HG03520 (cell line): Measurements from ENCODE around the gene STX18.
"Not testable (repeated sequence)": the region's sequence is repeated elsewhere in the genome, so short reads cannot be mapped to it uniquely, and the experiment has no call there.

Source experiments
- ATAC-seq: cut with Tn5 transposase; IDR thresholded peaks from one replicate; pipeline ENCODE4 v1.9.1; 2021; ENCODE audit warnings: mild to moderate bottlenecking, moderate library complexity; ENCODE audit not compliant: unreplicated experiment

The STX18 gene

DNA sequence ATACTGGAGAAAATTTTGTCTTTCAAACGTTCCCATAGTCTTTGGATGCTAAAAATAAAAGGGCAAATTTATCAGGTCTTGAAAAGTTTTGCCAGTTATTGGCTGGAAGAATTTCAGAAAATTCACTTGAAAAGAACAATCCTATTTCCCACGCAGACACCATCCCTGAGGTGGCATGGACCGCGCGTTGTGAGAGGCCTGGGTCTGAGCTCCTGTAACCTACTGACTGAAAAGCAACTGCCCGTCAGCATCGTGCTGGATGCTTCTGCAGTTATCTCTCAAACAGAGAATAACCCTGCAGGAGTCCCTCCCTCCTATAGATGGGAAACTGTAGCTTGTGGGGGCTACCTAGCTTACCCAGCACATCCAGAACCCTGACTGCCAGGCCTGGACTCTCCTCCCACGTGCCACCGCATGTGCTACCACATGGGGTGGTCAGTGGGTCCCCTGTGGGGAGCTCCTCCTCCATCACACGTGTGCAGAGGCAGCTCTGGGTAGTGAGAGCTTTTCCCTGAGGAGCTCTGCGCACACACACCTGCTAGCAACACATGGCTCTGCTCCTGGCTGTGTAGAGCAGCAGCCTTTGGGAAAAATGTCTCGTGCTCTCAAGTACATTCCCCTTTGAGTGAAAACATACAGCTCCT, 118.9 kb downstream of the STX18 start:
- no peak for ATAC-seq

DNA sequence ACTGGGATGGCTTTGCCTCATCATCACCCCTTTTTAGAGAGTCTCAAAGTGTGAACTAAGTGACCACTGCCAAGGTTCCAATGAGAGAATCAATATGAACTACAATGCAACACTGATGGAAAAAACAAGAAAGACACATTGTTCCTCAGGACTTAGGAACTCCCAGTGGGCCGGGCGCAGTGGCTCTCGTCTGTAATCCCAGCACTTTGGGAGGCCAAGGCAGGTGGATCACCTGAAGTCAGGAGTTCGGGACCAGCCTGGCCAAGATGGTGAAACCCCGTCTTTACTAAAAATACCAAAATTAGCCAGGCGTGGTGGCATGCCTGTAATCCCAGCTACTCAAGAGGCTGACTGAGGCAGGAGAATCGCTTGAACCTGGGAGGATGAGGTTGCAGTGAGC, 119.7 kb downstream of the STX18 start:
- not testable (repeated sequence) for ATAC-seq

GRCh38 chr4:4421356-4421755, 120.5 kb downstream of the STX18 start:
- no peak for ATAC-seq

GRCh38 chr4:4420421-4420820, 121.4 kb downstream of the STX18 start:
- ATAC-seq, result no peak

- ATAC-seq, result no peak
Observed at GRCh38 chr4:4419896-4420295, 122.0 kb downstream of the STX18 start.

- ATAC-seq, result no peak
Observed at GRCh38 chr4:4418676-4419390, 123.0 kb downstream of the STX18 start.

- no peak for ATAC-seq
Observed at GRCh38 chr4:4417886-4418285, 124.0 kb downstream of the STX18 start.

DNA sequence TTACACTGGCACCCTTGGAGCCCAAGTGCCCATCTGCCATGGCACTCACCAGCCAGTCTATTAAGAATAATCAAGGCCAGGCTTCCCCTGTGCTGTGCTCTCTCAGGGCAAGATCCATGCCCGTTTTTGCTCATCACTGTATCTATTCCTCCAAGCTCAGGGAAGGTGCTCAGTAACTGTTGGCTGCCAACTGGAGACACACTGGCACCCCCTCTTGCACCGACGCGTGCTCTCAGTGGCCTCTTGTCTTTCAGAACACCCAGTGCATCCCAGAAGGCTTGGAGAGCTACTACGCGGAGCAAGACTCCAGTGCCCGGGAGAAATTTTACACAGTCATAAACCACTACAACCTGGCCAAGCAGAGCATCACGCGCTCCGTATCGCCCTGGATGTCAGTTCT, 124.9 kb downstream of the STX18 start:
- no peak for ATAC-seq

- no peak for ATAC-seq
Observed at GRCh38 chr4:4415806-4416805, 125.7 kb downstream of the STX18 start.

GRCh38 chr4:4415107-4415805, 126.6 kb downstream of the STX18 start:
- ATAC-seq, result no peak

DNA sequence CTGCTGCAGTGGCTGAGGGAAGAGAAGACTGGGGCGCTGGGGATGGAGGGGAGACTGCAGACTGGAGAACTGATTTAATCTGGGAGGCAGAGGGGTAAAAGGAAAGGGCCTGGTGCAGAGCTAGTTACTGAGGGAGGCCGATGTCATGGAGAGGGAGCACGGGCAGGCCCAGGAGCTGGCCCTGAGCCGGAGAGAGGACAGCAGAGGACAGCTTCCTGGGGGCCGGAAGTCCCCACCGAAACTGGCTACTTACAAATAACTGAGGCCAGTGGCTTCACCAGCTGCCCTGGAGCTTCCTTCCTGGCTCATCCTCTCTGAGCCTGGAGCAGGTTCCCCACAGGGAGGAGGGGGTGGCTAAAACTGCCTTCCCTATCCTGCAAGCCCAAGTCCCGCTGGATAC, 128.0 kb downstream of the STX18 start:
- no peak for ATAC-seq

DNA sequence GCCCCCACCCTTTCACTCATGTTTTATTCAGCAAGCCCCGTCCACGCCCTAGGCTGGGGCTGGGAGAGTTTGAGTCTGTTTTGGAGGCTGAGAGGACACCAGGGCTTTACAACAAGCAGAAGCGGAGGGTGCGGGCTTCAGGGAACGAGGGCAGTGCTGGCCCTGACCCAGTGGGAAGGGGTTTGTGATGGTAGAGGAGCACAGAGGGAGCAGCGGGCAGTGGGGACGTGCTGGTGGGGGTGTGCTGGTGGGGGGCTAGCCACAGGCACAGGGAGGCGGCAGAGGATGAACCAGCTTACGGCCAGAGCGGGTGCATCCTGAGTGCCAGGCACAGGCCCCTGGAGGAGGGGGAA, 128.5 kb downstream of the STX18 start:
- no peak for ATAC-seq

GRCh38 chr4:4412641-4413372, 129.0 kb downstream of the STX18 start:
- ATAC-seq, result no peak

DNA sequence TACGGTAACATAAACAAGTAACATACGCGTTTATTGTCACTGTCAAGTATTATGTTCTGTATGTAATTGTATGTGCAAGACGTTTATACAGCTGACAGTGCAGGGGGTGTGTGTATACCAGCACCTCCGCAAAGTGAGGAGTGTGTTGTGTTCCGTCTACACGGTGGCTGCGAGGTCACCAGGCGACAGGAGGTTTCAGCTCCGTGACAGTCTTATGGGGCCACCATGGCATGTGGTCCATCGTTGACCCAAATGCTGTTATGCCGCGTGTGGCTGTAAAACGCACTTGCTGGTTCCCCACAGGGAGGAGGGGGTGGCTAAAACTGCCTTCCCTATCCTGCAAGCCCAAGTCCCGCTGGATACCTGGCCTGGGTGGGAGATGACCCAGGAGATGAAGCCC, 129.9 kb downstream of the STX18 start:
- no peak for ATAC-seq

DNA sequence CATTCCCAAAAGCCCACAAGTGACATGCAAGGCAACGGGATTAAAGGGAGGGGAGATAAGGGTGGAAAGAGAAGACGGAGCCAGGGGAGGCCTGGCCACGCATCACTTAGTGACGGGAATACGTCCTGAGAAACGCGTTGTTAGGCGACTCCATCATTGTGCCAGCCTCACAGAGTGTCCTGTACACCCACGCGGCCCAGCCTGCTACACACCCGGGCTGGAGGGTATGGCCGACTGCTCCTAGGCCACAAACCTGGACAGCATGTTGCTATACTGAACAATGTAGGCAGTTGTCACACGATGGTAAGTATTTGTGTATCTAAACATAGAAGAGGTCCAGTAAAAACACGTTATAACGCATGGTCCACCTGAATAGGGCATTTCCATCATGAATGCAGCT, 131.6 kb downstream of the STX18 start:
- no peak for ATAC-seq

GRCh38 chr4:4409416-4410115, 132.3 kb downstream of the STX18 start:
- no peak for ATAC-seq

DNA sequence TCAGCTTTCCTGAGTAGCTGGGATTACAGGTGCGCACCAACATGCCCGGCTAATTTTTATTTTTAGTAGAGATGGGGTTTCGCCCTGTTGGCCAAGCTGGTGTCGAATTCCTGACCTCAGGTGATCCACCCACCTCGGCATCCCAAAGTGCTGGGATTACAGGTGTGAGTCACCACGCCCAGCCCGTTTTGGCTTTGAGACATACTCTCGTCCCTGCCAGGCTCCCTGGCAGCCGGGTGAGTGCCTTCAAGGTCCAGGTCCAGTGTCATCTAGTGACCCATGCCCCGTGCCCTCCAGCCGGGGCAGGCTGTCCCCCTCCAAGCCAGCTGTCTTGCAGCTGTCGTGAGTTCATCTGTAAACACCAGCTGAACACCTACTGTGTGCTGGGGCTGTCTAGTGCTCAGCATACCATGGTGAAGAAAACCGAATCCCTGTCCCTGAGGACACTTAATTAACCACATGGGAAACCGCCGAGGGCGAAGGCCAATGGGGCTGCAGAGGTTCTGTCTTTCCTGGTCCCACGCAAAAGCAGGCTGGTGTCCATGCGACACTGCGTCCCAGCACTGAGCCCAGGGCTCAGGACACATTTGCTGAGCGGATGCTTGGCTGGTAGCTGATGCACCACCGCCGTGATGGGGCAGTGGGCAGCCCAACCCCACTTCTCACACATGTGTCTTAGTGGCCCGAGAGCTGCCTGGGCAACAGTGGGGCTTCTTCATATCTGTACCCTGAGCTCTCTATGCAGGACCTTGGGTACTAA, 133.1 kb downstream of the STX18 start:
- no peak for ATAC-seq

DNA sequence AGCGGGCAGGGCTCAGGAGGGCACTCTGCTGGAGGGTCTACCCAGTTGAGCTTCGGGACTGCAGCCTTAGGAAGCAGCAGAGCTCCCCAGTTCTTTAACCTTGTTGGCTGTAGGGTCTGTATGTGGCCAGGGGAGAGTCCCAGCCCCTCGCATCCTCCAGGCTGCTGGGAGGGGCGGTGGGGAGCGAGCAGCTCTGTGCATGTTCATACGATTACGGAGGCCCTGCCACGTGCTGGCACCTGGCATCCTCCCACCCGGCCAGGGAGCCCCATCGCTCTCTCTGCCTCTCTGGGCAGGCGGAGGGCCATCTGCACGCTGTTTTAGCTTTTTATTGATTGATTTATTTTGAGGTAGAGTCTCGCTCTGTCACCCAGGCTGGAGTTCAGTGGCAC, 133.7 kb downstream of the STX18 start:
- ATAC-seq, result no peak
